Measurements from ENCODE around the gene DNAH10.
A peak's percentile ranks its signal among the peaks of the same experiment; 100 is the strongest.
"Not testable (repeated sequence)": the region's sequence is repeated elsewhere in the genome, so short reads cannot be mapped to it uniquely, and the experiment has no call there.

Gene DNAH10

DNA sequence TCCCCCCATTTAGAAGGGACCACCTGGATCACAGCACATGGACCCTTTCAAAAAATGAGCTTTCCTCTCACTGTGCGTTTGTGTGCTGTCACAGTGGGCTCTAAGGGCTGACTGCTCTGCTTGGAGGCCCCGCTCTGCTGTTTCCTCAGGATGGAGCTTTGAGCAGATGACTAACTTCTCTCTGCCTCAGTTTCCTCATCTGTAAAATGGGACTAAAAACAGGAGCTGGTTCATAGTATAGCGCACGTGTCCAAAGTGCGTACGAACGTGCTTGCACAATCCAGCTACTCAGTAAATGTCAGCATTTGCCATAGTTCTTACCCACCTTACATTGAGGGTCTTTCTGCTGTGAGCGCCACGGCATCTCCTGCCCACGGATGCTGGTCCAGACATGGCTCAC is 12.7 kb upstream of the DNAH10 start:
- FAIRE-seq, result no peak

DNA sequence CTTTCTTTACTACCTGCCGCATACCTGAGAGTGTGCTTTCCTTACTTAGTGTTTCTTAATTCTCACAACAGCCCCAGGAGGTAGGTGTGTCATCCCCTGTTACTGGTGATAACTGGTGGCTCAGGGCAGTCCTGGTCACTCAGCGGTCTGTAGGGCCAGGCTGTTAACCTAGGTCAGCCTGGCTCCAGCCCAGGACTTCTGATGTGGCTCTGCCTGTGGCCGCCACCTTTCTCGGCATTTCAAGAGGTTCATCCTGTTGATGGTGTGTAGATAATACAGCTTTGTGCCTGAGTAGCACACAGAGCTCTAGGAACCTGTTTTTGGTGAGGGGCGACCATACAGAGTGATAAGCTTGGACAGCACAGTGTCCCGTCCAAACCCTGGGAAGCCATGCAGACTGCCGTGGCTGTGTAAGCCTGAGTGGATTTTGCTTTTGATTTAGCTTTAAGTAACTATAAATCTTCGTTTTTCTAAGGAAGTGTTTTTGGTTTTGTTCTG is 11.9 kb upstream of the DNAH10 start:
- FAIRE-seq, result no peak

DNA sequence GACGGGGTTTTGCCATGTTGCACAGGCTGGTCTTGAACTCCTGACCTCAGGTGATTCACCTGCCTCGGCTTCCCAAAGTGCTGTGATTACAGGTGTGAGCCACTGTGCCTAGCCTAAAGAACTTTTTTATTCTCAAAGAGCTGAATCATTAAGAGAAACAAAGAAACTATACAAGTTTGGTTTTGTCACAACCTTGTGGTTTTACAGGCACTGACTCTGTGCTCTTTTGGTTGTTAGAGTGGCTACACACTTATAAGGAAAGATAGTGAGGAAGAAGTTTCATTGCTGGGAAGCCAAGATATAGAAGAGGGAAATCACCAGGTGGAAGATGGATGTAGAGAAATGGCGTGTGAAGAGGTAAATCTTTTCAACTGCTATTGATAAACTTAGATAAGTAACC is 10.1 kb upstream of the DNAH10 start:
- FAIRE-seq, result no peak

DNA sequence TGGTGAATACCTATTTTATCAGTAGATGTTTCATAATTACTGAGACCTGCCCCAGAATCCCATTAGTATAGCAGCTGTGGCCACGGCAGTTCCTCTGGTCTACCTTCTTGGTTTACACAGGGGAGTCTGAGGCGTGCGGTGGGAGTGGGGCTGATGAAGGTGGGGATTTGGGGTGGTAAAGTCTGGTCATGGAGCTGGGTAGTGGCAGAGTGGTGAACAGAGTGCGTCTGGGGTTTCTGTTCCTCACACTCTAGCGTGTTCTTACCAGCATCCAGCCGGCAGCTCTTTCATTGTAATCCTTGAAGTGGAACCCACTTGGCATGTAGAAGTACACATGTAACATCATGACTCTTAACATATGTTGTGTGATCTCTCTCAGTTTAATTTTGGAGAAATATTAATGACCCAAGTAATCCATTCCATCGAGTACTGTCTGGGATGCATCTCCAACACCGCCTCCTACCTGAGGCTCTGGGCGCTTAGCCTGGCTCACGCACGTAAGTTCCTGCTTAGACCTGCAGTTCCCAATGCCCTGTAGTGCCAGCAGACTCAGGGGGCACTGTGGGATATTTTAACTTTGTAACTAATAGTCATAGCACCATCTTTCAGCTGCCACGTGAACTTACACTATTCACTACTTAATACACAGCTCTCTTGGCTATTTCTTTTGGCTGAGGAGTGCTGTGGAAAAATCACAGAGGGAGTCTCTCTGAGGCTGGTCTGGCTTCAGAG is 7.9 kb upstream of the DNAH10 start:
- no peak for FAIRE-seq

DNA sequence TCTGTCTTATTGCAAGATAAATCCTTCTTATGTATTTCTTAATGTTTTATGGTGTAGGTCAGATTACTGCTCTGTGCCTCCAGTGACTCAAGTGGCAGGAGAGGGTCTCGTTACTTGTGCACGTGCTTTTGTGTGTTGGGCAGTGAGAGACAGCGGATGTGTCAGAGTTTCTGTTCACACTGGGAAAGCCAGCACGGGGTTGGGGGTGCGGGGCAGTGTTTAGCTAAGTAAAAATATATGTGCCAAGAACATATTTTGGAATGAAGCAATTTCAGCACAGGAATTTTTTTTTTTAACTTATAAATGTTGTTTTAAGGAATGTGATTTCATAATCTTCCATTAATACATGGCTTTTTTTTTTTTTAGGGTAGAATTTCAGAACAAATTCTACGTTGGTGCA is 4.5 kb upstream of the DNAH10 start:
- FAIRE-seq, result no peak

DNA sequence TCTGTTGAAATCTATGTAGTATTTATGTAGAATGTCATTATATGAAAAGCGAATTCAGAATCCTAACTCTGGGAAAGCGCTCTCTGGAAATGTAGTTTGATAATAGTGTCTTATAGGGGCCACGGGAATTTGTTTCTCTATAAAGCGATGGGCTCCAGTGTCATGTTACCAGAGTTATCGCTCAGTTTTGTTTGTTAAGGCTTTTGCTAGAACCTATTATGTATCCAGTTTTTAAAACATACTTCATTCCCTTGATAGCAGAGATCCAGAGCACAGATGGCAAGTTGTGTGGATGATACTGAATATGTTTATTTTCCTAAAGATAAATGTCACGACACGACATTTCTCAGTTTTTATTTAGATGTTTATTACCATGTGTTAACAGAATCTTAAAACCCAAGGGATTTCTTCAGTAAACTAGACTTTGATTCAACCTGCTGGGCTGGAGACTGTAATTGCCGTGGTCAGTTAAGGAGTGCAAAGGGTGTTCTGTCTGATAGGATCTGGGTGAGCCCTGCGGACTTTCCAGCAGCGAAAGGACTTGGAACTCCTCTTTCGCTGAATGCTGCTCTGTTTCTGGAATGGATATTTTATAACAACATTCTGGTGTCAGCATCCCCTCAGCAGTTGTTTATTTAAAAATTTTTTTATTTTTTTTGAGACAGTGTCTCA is 1.7 kb upstream of the DNAH10 start:
- no peak for FAIRE-seq

DNA sequence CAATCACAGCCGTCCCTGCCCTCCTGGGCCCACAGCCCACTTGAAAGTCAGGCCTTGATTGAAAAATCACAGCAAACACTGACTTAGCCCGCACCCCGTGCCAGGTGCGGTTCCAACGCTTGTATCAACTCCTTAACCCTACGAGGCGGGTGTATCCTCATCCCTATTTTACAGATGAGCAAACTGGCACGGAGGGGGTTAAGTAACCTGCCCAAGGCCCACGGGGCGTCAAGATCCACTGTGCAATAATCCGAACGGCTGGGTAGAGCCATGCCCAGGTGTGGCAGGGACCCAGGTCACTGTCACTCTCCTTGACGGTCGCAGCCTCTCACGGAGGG is 583 bp downstream of the DNAH10 start:
- no peak for FAIRE-seq

DNA sequence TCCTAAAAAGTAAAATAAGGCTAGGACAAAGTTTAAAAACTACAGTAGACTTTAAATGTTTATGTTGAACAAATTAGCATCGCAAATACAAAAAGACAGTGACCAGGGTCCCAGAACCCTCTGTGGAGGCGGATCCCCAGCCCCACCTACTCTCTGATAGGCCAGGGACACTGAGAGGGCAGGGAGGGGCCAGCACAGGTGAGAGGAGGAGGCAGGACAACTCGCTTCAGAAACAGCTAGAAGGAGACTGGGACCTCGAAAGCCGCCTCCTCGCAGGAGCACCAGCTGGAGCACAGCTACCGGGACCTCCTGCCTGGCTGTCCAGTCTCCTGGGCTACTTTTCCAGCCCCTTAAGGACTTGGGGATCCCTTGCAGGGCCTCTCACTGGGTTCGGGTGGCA is 992 bp downstream of the DNAH10 start:
- no peak for FAIRE-seq

DNA sequence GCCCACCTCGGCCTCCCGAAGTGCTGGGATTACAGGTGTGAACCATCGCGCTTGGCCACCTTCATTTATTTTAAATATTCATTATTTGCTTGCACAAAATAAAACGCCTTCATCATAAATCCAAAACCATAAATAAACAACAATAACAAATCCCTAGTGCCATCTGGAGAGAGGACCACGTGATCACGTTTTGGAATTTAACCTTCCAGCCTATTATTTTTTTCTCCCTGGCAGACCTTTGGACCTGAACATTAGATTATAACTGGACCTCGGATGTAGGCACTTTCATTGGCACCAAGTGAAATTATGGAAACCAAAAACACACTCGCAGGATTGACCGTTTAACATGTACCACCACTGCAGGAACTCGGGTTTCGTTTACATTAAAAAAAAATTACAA is 2.0 kb downstream of the DNAH10 start:
- FAIRE-seq, result no peak

DNA sequence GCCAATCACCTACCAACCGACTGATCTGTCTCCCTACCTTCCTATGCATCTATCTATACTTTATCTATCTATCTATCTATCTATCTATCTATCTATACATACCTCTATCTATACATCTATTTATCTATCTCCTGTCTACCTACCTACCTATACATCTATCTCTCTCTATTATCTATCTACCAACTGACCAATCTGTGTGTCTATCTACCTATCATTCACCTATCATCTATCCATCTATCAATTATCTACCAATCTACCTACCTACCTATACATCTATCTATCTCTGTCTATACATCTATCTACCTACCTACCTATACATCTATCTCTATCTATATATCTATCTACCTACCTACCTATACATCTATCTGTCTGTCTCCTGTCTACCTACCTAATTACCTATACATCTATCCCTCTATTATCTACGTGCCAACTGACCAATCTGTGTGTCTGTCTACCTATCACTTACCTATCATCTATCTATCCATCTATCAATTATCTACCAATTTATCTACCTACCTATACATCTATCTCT is 3.5 kb downstream of the DNAH10 start:
- FAIRE-seq, result no peak

DNA sequence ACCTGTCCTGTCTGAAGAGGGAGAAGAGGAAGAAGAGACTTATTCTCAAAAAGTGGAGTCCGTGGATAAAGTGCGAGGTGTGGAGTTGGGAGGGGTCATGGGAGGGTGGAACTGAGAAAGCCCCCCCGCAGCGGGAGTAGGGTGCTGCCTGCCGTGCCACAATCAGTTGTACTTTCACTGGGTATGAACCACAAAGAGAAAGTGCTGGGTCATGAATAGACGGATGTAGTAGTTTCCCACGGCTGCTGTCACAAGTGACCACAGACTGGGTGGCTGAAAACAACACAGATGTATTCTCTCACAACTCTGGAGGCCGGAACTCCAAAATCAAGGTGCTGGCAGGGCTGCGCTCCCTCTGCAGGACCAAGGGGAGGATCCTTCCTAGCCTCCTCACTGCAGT is 5.5 kb downstream of the DNAH10 start:
- no peak for FAIRE-seq

DNA sequence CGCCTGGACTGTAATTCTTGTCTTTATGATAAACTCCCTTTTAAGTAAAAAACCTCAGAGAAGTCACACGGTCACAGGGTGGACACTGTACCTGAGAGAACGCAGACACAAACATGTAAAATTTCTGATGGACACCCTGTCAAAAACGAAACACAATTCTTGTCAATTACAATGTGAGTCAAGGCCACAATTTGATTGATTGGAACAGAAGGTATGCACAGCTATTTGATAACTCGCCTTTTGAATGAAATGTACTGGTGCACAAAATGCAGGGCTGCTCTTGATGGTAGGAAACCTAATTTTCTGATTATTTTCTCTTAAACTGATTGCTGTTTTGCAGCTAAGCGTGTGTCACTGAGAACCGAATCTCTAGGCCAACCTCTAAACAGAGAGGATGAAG is 9.2 kb downstream of the DNAH10 start:
- FAIRE-seq, result no peak

DNA sequence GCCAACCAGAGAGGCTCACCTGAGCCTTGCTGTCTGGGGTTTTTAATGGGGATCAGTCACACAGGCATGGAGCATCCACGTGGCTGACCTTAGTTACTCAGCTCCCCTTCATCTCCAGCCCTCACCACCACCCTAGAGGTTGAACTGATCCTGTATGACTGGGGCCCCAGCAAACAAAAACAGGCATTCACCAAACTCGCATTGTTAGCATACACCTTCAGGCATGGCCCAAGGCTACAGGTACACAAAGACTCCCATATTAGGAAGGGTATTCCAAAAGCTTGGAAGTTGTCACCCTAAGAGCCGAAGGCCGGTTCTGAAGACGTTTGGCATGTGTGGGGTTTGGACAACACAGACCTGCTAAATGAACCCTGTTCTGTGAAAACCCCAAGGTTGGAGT is 10.0 kb downstream of the DNAH10 start:
- FAIRE-seq, result no peak

DNA sequence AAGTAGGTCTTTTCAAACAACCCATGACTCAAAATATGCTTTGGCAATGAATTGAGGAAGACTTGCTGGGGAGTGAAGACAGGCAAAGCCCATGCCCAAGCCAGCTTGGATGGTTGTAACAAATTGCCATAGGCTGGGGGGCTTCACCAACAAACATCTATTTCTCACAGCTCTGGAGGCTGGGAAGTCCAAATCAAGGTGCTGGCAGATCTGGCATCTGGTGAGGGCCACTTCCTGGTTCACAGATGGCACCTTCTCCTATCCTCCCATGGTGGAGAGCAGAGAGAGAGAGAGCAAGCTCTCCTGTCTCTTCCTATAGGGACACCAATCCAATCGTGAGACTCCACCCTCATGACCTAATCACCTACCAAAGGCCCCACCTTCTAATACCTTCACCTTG is 11.3 kb downstream of the DNAH10 start:
- FAIRE-seq, result no peak

DNA sequence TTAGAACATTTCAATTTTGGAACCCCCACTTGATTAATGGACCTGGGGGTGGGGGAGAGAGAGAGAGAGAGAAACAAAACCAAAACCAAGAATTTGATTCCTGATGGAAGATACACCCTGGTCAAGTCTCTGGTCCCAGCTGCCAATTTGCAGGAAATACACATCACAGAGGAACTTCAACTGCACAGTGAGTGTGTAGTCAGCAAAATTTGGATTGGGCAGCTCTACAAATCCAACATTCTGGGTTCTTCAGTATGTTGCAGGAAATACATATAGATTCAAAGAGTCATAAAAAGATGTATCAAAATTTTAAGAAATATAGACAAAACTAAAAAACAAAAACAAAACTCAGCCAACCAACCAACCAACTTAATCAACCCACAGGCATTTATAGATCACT is 17.4 kb downstream of the DNAH10 start:
- no peak for FAIRE-seq

DNA sequence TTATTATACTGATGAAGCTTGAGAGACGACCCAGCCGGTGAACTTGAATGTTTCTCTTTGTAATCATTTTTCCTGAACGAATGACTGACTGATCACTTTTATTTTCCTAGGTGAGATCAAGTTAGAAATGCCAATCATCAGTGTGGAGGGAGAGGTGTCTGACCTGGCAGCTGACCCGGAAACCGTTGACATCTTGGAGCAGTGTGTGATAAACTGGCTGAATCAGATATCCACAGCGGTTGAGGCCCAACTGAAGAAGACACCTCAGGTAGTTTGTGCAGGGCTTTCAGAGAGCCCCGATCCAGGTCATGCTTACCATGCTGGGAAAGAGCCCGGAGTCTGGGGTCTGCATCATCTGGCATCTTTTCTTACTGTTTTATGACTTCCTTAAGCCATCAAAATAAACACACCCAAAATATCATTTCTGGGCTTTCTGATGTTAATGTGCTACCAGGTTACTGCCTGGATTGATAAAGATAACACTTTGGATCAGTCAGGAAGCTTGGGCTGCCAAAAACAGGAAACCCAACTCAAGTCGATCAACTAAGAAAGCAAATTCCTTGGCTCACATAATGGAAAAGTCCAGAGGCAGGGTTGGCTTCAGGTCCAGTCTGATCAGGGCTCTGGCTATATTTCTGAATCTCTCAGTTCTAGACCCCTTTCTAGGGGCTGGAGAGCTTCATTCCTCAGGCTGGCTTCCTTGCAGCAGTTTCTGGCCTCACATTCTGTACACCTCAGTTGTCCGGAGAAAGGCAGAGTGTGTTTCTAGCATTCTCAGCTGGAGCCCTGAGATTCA is 21.1 kb downstream of the DNAH10 start:
- FAIRE-seq, result no peak

DNA sequence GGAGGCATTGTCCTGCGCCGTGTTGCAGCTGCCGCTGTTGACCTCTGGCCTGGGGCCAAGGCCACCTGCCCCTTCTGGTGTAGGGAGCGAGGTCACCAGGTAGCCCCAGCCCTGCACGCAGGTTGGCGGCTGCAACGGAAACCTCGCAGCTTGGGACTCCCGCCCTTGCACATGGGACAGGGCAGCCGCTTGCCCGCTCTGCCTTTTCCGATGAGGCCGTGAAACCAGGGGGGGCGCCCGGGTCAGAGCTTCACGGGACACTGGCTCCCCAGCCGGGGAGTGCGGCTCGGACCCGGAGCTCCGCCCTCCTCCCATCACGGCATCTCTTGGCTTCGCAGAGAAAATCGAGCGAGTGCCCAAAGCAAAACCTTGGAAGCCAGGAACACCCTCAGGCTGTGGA is 25.4 kb downstream of the DNAH10 start:
- FAIRE-seq, result no peak

DNA sequence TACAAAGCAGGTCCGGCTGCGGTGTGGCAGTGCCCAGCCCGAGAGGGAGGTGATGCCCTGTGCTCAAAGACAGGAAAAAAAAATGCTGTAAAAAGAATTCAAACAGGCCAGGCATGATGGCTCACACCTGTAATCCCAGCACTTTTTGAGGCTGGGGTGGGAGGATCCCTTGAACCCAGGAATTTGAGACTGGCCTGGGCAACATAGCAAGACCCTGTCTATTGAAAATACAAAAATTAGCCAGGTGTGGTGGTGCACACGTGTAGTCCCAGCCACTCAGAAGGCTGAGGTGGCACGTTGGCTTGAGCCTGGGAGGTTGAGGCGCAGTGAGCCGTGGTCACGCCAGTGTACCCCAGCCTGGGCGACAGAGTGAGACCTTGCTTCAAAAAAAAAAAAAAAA is 26.4 kb downstream of the DNAH10 start:
- no peak for FAIRE-seq

DNA sequence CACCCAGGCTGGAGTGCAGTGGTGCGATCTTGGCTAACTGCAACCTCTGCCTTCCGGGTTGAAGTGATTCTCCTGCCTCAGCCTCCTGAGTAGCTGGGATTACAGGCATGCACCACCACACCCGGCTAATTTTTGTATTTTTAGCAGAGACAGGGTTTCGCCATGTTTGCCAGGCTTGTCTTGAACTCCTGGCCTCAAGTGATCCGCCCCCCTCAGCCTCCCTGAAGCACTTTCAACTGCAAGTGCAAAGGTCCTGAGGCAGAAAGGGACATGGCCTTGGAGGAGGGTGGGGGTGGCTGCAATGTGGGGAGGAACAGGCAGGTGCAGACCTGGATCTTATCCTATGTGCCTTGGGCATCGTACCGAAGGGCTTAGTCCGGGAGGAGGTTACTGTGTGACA is 27.3 kb downstream of the DNAH10 start:
- FAIRE-seq, result not testable (repeated sequence)

DNA sequence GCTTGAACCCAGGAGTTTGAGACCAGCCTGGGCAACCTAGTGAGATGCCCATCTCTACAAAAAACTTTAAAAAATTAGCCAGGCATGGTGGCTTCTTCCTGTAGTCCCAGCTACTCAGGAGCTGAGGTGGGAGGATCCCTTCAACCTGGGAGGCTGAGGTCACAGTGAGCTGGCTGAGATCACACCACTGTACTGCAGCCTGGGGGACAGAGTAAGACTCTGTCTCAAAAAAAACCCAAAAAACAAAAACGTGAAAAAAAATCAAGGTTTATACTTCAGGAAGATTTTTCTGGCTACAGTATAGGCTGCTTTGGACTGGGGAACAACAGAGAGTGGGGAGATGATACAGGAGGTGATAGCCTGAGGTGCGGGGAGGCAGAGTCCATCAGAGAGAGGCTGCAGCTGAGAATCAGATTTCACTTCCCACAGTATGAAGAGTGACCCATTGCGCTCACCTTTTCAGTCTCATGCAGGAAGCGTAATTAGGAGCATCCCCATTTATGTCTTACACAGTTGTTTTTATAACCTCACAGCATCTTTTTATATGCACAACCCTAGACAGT is 28.9 kb downstream of the DNAH10 start:
- no peak for FAIRE-seq

DNA sequence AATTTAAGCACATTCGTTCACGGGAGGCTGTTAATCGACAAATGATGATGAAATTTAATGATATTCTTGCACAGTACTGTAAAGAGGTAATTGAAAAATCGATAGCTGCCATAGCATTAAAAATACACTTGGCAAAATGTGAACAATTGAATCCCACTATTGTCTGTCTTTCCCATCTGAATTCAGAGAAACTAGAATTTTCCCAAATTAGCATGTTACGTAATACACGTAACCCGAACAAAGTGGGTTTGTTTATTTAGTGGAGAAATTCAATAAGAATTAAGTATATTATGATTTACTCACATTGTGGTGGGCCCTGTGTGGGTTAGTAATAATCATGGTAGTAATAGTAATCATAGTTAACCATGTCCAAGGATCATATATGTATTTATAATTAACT is 31.9 kb downstream of the DNAH10 start:
- no peak for FAIRE-seq

DNA sequence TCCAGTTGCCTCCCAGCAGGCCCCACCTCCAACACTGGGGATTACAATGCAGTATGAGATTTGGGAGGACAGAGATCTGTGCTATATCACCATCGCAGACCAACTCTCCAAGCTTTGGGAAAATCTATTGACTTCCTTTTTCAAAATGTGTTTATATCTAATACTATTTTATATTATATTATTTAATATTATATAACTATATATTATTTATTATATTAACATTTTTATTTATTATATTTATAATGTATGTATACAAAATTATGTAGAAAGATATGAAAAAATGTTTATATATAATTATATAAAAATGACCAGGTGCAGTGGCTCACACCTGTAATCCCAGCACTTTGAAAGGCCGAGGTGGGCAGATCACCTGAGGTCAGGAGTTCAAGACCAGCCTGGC is 36.4 kb downstream of the DNAH10 start:
- FAIRE-seq, result peak; percentile 11

DNA sequence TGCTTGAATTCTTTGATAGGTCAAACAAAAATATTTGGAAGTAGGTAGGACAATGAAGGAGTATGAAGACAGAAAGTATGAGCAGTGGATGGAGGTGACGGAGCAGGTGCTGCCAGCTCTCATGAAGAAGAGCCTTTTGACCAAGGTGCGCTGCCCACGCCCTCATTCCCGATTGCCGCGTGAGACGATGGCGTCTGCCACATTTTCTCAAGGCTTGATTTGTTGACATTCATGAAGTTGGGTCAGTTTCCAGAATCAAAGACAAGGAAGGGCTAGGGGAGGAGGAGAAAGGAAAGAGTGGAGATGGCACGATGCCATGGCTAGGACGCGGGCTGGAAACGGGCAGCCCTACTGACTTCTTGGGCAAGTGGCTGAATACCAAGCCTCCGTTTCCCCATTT is 37.1 kb downstream of the DNAH10 start:
- no peak for FAIRE-seq
